K562 (cell line): ENCODE results near the gene MSI1. TPM values are rescaled to one million over a fixed set of nuclear protein-coding genes. Genes with fewer than 3 reads are reported as not detected.
A peak's percentile ranks its signal among the peaks of the same experiment; 100 is the strongest.

Source experiments
- COPS2 ChIP-seq: fragments of 450-650 bp; conservative IDR thresholded peaks from 2 replicates; pipeline ENCODE4 v1.6.1; 2016; ENCODE audit warnings: mild to moderate bottlenecking, moderate library complexity
- EP300 ChIP-seq: IDR thresholded peaks from 2 replicates; pipeline ENCODE4 v1.6.1; 2012; ENCODE audit warnings: low read length, improper control_type of control experiment
- EWSR1 ChIP-seq: fragments of 450-650 bp; IDR thresholded peaks from 2 replicates; pipeline ENCODE4 v1.6.1; 2018; ENCODE audit warnings: borderline replicate concordance, mild to moderate bottlenecking, low read depth, moderate library complexity; ENCODE audit not compliant: partially characterized antibody
- GATAD2B ChIP-seq: fragments of 450-650 bp; IDR thresholded peaks from 2 replicates; pipeline ENCODE4 v1.6.1; 2017; ENCODE audit warnings: mild to moderate bottlenecking, borderline replicate concordance
- HNRNPL ChIP-seq: fragments of 200-400 bp; formaldehyde crosslinking; IDR thresholded peaks from 2 replicates; pipeline ENCODE4 v1.6.1; 2017; ENCODE audit warnings: low read depth, mild to moderate bottlenecking, low read length
- LCOR ChIP-seq: sonication (generic); formaldehyde crosslinking; IDR thresholded peaks from 2 replicates; pipeline ENCODE4 v1.8.0; 2022; ENCODE audit warnings: mild to moderate bottlenecking, missing genetic modification reagents
- PTTG1 ChIP-seq: fragments of 450-650 bp; IDR thresholded peaks from 2 replicates; pipeline ENCODE4 v1.6.1; 2016; ENCODE audit warnings: low read depth, mild to moderate bottlenecking, missing genetic modification characterization, missing compliant biosample characterization
- SMARCE1 ChIP-seq: fragments of 450-650 bp; IDR thresholded peaks from 2 replicates; pipeline ENCODE4 v1.7.1; 2016; ENCODE audit warnings: mild to moderate bottlenecking
- ZNF354B ChIP-seq: fragments of 250-450 bp; sonication (Bioruptor Pico); IDR thresholded peaks from 2 replicates; pipeline ENCODE4 v1.4.0; 2020
- polyA plus RNA-seq, 8 experiments: library from polyadenylated mRNA; depleted of rRNA in 4 of 8; stranded (reverse) in 5 of 8; unstranded in 3 of 8; fragments of >200 nt; fragmentation: Nextera tagmentation in 2 of 8; fragmentation: Illumina TruSeq in 1 of 8; extraction: Ambion mirVana in 2 of 8; extraction: Trizol in 1 of 8; gene quantifications; 2 replicates each; pipeline versions ENCODE4 v1.2.1 to v1.2.3, GENCODE V29; 2011 to 2014; ENCODE audit warnings: inconsistent platforms in 1 of 8, missing spikeins in 1 of 8
- total RNA-seq, 7 experiments: library from RNA; depleted of rRNA in 6 of 7; stranded (reverse); fragments of >200 nt in 6 of 7; fragmentation: Illumina TruSeq in 2 of 7; extraction: Trizol in 2 of 7; gene quantifications; 2 replicates each; pipeline versions ENCODE4 v1.2.1 to v1.2.3, GENCODE V29; 2011 to 2021; ENCODE audit warnings: low replicate concordance in 1 of 7
- TF ChIP-seq, protein P1 (sequence below), 2 experiments: fragments of 450-650 bp; IDR thresholded peaks; 2 replicates each; pipeline ENCODE4 v1.6.1; 2016; ENCODE audit warnings: mild to moderate bottlenecking in 2 of 2, borderline replicate concordance in 1 of 2, low read depth in 1 of 2, moderate library complexity in 1 of 2
- TF ChIP-seq, protein P2 (sequence below), 3 experiments: fragments of 200-800 bp in 1 of 3; fragments of 250-450 bp in 1 of 3; fragments of 450-650 bp in 1 of 3; sonication (Bioruptor Pico) in 1 of 3; sonication (Bioruptor generic) in 1 of 3; formaldehyde crosslinking in 1 of 3; IDR thresholded peaks; 2 replicates each; pipeline versions ENCODE4 v1.6.1 to v1.8.0; 2016 to 2022; ENCODE audit warnings: mild to moderate bottlenecking in 2 of 3, missing genetic modification characterization in 2 of 3, missing compliant biosample characterization in 1 of 3, moderate library complexity in 1 of 3
- TF ChIP-seq, protein P3 (sequence below): fragments of 450-650 bp; IDR thresholded peaks from 2 replicates; pipeline ENCODE4 v1.6.1; 2016; ENCODE audit warnings: missing biosample characterization, missing genetic modification characterization
- TF ChIP-seq, protein P4 (sequence below): fragments of 450-650 bp; formaldehyde crosslinking; IDR thresholded peaks from 2 replicates; pipeline ENCODE4 v1.4.0; 2020; ENCODE audit warnings: mild to moderate bottlenecking, moderate library complexity

MSI1 gene
- total and polyA plus RNA-seq, 9 of the 15 experiments (the other 6 are each of a cell fraction or from before 2014, with no cell fraction given), result 0.16 TPM; not detected in 8

DNA sequence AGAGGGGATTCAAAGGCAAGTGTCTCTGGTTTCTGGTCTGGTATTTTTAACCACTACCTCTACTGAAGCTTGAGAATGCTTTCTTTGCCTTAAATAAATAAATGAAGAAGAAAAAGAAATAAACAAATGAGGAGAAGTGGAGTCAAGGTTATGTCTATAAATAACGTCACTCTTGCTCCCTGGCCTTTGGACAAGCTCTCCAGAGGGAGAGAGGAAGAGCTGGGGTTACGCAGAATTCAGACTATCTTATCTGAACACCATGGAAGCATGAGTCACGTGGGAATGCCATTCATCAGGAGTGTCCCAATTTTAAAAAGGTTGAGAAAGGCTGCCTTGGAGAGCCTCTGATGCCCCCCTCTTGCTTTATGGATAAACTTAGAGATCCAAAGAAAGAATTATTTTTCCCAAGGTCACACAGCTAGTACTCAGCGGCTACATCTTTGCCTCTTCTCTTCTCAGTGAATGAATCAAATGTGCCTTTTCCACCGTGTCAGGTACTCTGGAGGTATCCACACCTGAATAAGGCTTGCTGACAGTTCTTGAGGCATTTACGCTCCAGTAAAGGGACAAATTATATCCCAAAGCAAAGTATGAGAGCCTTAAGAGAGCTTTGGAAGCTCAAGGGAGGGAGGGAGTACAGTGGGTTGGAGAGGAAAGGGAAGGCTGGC lies 12.9 kb upstream of the MSI1 start (continued):
- no peak for TF ChIP-seq PTTG1 (tag)
- TF ChIP-seq ZNF354B (CRISPR knock-in tag), result no peak
- TF ChIP-seq EWSR1, result no peak
- no peak for TF ChIP-seq LCOR (CRISPR knock-in tag)
- TF ChIP-seq COPS2, result no peak
- no peak for TF ChIP-seq GATAD2B
- TF ChIP-seq, protein P1, sequence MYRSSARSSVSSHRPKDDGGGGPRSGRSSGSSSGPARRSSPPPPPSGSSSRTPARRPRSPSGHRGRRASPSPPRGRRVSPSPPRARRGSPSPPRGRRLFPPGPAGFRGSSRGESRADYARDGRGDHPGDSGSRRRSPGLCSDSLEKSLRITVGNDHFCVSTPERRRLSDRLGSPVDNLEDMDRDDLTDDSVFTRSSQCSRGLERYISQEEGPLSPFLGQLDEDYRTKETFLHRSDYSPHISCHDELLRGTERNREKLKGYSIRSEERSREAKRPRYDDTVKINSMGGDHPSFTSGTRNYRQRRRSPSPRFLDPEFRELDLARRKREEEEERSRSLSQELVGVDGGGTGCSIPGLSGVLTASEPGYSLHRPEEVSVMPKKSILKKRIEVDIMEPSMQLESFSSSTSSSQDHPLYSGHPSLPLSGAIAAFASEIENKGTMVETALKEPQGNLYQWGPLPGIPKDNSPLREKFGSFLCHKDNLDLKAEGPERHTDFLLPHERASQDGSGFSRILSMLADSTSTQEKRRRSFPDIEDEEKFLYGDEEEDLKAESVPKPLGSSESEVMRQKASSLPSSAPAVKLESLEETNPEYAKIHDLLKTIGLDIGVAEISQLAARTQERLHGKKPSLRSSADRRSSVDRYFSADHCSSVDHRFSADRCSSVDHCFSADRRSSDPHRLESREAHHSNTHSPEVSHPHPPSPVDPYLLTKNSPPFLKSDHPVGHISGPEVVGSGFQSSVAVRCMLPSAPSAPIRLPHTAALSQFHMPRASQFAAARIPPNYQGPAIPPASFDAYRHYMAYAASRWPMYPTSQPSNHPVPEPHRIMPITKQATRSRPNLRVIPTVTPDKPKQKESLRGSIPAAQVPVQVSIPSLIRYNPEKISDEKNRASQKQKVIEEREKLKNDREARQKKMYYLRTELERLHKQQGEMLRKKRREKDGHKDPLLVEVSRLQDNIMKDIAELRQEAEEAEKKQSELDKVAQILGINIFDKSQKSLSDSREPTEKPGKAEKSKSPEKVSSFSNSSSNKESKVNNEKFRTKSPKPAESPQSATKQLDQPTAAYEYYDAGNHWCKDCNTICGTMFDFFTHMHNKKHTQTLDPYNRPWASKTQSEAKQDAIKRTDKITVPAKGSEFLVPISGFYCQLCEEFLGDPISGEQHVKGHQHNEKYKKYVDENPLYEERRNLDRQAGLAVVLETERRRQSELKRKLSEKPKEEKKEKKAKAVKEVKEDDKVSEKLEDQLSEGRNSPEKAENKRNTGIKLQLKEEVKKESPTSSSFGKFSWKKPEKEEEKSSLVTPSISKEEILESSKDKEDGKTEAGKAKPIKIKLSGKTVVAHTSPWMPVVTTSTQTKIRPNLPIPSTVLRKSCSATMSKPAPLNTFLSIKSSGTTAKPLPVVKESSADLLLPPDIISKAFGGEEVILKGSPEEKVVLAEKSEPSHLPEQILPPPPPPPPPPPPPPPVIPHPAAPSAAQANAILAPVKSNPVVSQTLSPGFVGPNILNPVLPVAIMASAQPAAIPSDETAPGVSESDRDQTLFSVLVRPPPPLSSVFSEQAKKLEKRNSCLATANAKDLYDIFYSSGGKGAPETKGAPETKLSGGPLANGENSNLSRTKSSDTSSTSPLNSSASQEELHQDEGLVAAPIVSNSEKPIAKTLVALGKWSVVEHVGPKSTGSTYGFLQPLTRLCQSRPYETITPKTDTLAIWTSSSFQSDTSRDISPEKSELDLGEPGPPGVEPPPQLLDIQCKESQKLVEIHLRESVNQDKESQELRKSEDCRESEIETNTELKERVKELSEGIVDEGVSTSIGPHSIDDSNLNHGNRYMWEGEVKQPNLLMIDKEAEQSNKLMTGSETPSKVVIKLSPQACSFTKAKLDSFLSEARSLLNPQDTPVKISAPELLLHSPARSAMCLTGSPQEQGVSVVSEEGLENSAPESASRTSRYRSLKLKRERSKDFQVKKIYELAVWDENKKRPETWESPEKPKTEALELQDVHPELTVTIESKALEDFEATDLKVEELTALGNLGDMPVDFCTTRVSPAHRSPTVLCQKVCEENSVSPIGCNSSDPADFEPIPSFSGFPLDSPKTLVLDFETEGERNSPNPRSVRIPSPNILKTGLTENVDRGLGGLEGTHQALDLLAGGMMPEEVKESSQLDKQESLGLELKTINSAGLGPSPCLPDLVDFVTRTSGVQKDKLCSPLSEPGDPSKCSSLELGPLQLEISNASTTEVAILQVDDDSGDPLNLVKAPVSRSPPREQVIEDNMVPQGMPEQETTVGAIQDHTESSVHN (IDR thresholded peaks at IDR 0.05; ENCODE audit: borderline replicate concordance in 1 of 2, low read depth in 1 of 2), result no peak
- TF ChIP-seq, protein P2, sequence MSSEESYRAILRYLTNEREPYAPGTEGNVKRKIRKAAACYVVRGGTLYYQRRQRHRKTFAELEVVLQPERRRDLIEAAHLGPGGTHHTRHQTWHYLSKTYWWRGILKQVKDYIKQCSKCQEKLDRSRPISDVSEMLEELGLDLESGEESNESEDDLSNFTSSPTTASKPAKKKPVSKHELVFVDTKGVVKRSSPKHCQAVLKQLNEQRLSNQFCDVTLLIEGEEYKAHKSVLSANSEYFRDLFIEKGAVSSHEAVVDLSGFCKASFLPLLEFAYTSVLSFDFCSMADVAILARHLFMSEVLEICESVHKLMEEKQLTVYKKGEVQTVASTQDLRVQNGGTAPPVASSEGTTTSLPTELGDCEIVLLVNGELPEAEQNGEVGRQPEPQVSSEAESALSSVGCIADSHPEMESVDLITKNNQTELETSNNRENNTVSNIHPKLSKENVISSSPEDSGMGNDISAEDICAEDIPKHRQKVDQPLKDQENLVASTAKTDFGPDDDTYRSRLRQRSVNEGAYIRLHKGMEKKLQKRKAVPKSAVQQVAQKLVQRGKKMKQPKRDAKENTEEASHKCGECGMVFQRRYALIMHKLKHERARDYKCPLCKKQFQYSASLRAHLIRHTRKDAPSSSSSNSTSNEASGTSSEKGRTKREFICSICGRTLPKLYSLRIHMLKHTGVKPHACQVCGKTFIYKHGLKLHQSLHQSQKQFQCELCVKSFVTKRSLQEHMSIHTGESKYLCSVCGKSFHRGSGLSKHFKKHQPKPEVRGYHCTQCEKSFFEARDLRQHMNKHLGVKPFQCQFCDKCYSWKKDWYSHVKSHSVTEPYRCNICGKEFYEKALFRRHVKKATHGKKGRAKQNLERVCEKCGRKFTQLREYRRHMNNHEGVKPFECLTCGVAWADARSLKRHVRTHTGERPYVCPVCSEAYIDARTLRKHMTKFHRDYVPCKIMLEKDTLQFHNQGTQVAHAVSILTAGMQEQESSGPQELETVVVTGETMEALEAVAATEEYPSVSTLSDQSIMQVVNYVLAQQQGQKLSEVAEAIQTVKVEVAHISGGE (CRISPR knock-in tag; IDR thresholded peaks at IDR 0.05), result no peak
- TF ChIP-seq, protein P3, sequence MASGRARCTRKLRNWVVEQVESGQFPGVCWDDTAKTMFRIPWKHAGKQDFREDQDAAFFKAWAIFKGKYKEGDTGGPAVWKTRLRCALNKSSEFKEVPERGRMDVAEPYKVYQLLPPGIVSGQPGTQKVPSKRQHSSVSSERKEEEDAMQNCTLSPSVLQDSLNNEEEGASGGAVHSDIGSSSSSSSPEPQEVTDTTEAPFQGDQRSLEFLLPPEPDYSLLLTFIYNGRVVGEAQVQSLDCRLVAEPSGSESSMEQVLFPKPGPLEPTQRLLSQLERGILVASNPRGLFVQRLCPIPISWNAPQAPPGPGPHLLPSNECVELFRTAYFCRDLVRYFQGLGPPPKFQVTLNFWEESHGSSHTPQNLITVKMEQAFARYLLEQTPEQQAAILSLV (tag), result no peak
- peak; percentile 82 for TF ChIP-seq SMARCE1
- no peak for TF ChIP-seq HNRNPL
- peak; percentile 71 for TF ChIP-seq EP300
- TF ChIP-seq, protein P4, sequence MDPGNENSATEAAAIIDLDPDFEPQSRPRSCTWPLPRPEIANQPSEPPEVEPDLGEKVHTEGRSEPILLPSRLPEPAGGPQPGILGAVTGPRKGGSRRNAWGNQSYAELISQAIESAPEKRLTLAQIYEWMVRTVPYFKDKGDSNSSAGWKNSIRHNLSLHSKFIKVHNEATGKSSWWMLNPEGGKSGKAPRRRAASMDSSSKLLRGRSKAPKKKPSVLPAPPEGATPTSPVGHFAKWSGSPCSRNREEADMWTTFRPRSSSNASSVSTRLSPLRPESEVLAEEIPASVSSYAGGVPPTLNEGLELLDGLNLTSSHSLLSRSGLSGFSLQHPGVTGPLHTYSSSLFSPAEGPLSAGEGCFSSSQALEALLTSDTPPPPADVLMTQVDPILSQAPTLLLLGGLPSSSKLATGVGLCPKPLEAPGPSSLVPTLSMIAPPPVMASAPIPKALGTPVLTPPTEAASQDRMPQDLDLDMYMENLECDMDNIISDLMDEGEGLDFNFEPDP (CRISPR knock-in tag), result no peak
